ENCODE measurements around the gene PRKRA. TPM values are rescaled to one million over a fixed set of nuclear protein-coding genes. Genes with fewer than 3 reads are reported as not detected.

The PRKRA gene
- total and polyA plus RNA-seq, 2 of the 13 experiments (the other 11 are each of a cell fraction or from before 2014, with no cell fraction given), result 53.1 to 74.7 TPM

GRCh38 chr2:178418426-178418825 is 32.5 kb downstream of the PRKRA start:
- H3K9ac ChIP-seq (ENCODE audit: insufficient read depth, low read depth, low read length), result no peak overlapping the region
- peaks cover 0 to under 1% of the 10 kb centered on the region in 2 experiments; a peak in 1 of 5 replicates for H3K27me3 ChIP-seq (ENCODE audit: control insufficient read depth in 1 of 2, insufficient read depth in 2 of 2, low read length in 2 of 2)
- FAIRE-seq (no peak), ATAC-seq (no peak), DNase-seq (ENCODE audit: low spot score) (no peak)
- in situ Hi-C loops (cut with HindIII; ENCODE audit: extremely low pct_ligation_motif_present, low pct_unique_long_range_greater_than_20kb), result loop anchor here (10.0 kb wide), 2 partner anchors 114 to 304 kb away; partner anchors contain the start of gene RBM45
- BruUV-seq (replicated peaks), result no TSS peak
- no peaks in the 10 kb centered on the region for H4K20me1 ChIP-seq (ENCODE audit: insufficient read depth, low read length)
- TF ChIP-seq SMARCE1 (IDR thresholded peaks at IDR 0.05; ENCODE audit: borderline replicate concordance) (no peak), CENPT (CRISPR knock-in tag; IDR thresholded peaks at IDR 0.05; ENCODE audit: low read depth) (no peak), HDAC2 (CRISPR knock-in tag; IDR thresholded peaks at IDR 0.05) (no peak), HNRNPLL (IDR thresholded peaks at IDR 0.05; ENCODE audit: low read depth, low read length, poor library complexity, severe bottlenecking) (no peak), MNT (IDR thresholded peaks at IDR 0.05) (no peak), ZNF724P (CRISPR knock-in tag; IDR thresholded peaks at IDR 0.05; ENCODE audit: borderline replicate concordance) (no peak), ZNF781 (CRISPR knock-in tag; IDR thresholded peaks at IDR 0.05; ENCODE audit: borderline replicate concordance, not compliant biosample characterization) (no peak), GZF1 (CRISPR knock-in tag; IDR thresholded peaks at IDR 0.05) (no peak), ZFP1 (CRISPR knock-in tag; IDR thresholded peaks at IDR 0.05) (no peak), ZNF383 (CRISPR knock-in tag; IDR thresholded peaks at IDR 0.05; ENCODE audit: borderline replicate concordance) (no peak), ZSCAN9 (CRISPR knock-in tag; IDR thresholded peaks at IDR 0.05; ENCODE audit: borderline replicate concordance) (no peak), ZNF569 (CRISPR knock-in tag; IDR thresholded peaks at IDR 0.05; ENCODE audit: borderline replicate concordance) (no peak)
- TF ChIP-seq, protein P1, sequence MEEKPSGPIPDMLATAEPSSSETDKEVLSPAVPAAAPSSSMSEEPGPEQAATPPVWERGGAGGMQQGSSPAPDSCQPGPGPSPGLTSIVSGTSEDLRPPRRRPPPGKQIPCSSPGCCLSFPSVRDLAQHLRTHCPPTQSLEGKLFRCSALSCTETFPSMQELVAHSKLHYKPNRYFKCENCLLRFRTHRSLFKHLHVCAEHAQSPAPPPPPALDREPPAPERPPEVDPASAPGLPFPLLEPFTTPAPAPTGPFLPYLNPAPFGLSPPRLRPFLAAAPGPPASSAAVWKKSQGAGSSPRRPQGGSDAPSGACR (CRISPR knock-in tag; IDR thresholded peaks at IDR 0.05), result no peak
- TF ChIP-seq, protein P2, sequence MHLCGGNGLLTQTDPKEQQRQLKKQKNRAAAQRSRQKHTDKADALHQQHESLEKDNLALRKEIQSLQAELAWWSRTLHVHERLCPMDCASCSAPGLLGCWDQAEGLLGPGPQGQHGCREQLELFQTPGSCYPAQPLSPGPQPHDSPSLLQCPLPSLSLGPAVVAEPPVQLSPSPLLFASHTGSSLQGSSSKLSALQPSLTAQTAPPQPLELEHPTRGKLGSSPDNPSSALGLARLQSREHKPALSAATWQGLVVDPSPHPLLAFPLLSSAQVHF (CRISPR knock-in tag; IDR thresholded peaks at IDR 0.05), result no peak
- no peaks in the 10 kb centered on the region for H3K9me3 ChIP-seq (ENCODE audit: low read length)
- POLR2A ChIA-PET, result interaction anchor here (1.0 to 1.4 kb wide), 3 partner anchors 10 to 306 kb away, joined by 3 to 6 read pairs (median 4); partner anchors contain the start of genes PJVK, PRKRA and RBM45
- intact Hi-C loops (cut with micrococcal nuclease; ENCODE audit: unreplicated experiment), result no loop called here
- H2AFZ ChIP-seq (ENCODE audit: low read length), result no peak overlapping the region
- no peaks in the 10 kb centered on the region for H3K36me3 ChIP-seq (replicated peaks in 1 of 2; ENCODE audit: control insufficient read depth in 1 of 2, insufficient read depth in 2 of 2, low read length in 2 of 2)
- 91% methylated on average over 1 of the region's 1 CpG for WGBS (ENCODE audit: low lambda C conversion rate)
- peaks cover 12% of the 10 kb centered on the region; the same call in 1 of the 2 replicates for H3K4me1 ChIP-seq (ENCODE audit: insufficient read depth, low read length)
- no peak overlapping the region for H3K4me2 ChIP-seq (ENCODE audit: low read depth, low read length)
- no peaks in the 10 kb centered on the region for H3K79me2 ChIP-seq (ENCODE audit: insufficient read depth, low read length)
- H3K27ac ChIP-seq (ENCODE audit: extremely low read length, insufficient read depth, low read length), result no peak overlapping the region
- CTCF ChIA-PET (ENCODE audit: low intra/inter-chr PET ratio, low total read pairs), result no interaction called here
- no peak overlapping the region for H3K4me3 ChIP-seq (replicated peaks in 1 of 3; ENCODE audit: insufficient read depth in 1 of 3, low read depth in 2 of 3, low read length in 3 of 3)
